ENCODE measurements around the gene CNTNAP2. TPM values are rescaled to one million over a fixed set of nuclear protein-coding genes. Genes with fewer than 3 reads are reported as not detected.

CNTNAP2 gene
- total and polyA plus RNA-seq, 12 donors = 0.07 to 0.77 (median 0.24) TPM

GRCh38 chr7:148161776-148162175 lies 2045.2 kb downstream of the CNTNAP2 start:
- ATAC-seq (no peak), DNase-seq (no peak)
- Histone ChIP-seq H3K4me3 (no peak overlapping the region), H3K9me3 (no peaks in the 10 kb centered on the region), H3K36me3 (no peaks in the 10 kb centered on the region), H3K4me1 (no peaks in the 10 kb centered on the region), H3K27me3 (peaks cover 0 to 40% (median 9%) of the 10 kb centered on the region in 7 donors), H3K27ac (no peak overlapping the region)
- TF ChIP-seq, protein P1, sequence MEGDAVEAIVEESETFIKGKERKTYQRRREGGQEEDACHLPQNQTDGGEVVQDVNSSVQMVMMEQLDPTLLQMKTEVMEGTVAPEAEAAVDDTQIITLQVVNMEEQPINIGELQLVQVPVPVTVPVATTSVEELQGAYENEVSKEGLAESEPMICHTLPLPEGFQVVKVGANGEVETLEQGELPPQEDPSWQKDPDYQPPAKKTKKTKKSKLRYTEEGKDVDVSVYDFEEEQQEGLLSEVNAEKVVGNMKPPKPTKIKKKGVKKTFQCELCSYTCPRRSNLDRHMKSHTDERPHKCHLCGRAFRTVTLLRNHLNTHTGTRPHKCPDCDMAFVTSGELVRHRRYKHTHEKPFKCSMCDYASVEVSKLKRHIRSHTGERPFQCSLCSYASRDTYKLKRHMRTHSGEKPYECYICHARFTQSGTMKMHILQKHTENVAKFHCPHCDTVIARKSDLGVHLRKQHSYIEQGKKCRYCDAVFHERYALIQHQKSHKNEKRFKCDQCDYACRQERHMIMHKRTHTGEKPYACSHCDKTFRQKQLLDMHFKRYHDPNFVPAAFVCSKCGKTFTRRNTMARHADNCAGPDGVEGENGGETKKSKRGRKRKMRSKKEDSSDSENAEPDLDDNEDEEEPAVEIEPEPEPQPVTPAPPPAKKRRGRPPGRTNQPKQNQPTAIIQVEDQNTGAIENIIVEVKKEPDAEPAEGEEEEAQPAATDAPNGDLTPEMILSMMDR (IDR thresholded peaks at IDR 0.05) = no peak
- intact Hi-C loops (cut with DNase I) = no loop called here
- 83 to 88% methylated on average over 4 of the region's 4 CpGs for WGBS, 2 donors

DNA sequence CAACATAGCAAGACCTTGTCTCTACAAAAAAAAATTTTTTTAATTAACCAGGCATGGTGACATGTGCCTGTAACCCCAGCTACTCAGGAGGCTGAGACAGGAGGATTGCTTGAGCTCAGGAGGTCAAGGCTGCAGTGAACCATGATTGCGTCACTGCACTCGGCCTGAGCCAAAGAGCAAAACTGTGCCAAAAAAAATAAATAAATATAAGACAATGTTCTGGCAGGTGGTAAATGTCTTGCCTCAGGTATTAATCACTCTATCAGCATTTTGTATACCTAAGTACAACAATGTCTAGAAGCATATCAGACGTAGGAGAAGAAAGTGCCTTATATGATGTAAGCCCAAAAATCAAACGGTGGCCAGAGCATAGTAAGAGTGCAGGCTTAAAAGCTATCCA lies 2046.2 kb downstream of the CNTNAP2 start:
- Histone ChIP-seq H3K4me3 (no peak overlapping the region), H3K4me1 (no peaks in the 10 kb centered on the region), H3K36me3 (no peaks in the 10 kb centered on the region), H3K27ac (no peak overlapping the region), H3K27me3 (peaks cover 0 to 46% (median 13%) of the 10 kb centered on the region in 7 donors), H3K9me3 (no peaks in the 10 kb centered on the region)
- no peak for DNase-seq
- intact Hi-C loops (cut with DNase I) = no loop called here
- TF ChIP-seq, protein P1 (IDR thresholded peaks at IDR 0.05) = no peak
- no peak for ATAC-seq
- WGBS, 2 donors = 75 to 76% methylated on average over 4 of the region's 4 CpGs

- intact Hi-C loops (cut with DNase I) = no loop called here
- no peaks in the 10 kb centered on the region for H3K36me3 ChIP-seq
- no peaks in the 10 kb centered on the region for H3K4me1 ChIP-seq
- no peak for DNase-seq
- no peak overlapping the region for H3K27ac ChIP-seq
- no peak overlapping the region for H3K4me3 ChIP-seq
- ATAC-seq = no peak
- H3K9me3 ChIP-seq = no peaks in the 10 kb centered on the region
- WGBS, 2 donors = 43 to 48% methylated on average over 1 of the region's 1 CpG
- H3K27me3 ChIP-seq = peaks cover 0 to 46% (median 13%) of the 10 kb centered on the region in 7 donors
- TF ChIP-seq, protein P1 (IDR thresholded peaks at IDR 0.05) = no peak
Observed at GRCh38 chr7:148163246-148163645, 2046.6 kb downstream of the CNTNAP2 start.

- Histone ChIP-seq H3K36me3 (no peaks in the 10 kb centered on the region), H3K27me3 (peaks cover 0 to 15% (median 0%) of the 10 kb centered on the region in 7 donors), H3K27ac (no peak overlapping the region), H3K4me3 (no peak overlapping the region), H3K9me3 (no peaks in the 10 kb centered on the region), H3K4me1 (no peaks in the 10 kb centered on the region)
- intact Hi-C loops (cut with DNase I) = no loop called here
- 81 to 87% methylated on average over 1 of the region's 1 CpG for WGBS, 2 donors
- DNase-seq (no peak), ATAC-seq (no peak)
- TF ChIP-seq, protein P1 (IDR thresholded peaks at IDR 0.05) = no peak
Observed at GRCh38 chr7:148172920-148173319, 2056.3 kb downstream of the CNTNAP2 start.

Data from heart right ventricle (tissue), 16 donors.